H9 (cell line): Measurements from ENCODE around the gene HSPBP1. TPM values are rescaled to one million over a fixed set of nuclear protein-coding genes. Genes with fewer than 3 reads are reported as not detected.

Experiments used
- DNase-seq: peaks from one replicate; pipeline ENCODE4 v3.0.0-alpha.2; 2017
- H2AFZ ChIP-seq: one replicate; pipeline ENCODE4 v1.6.1; 2013; ENCODE audit warnings: mild to moderate bottlenecking, low read length, control low read depth, moderate library complexity
- H2AK5ac ChIP-seq: 2 replicates; pipeline ENCODE4 v1.6.1; 2013; ENCODE audit warnings: low read length, control low read depth, mixed read lengths; ENCODE audit not compliant: insufficient read length
- H2BK120ac ChIP-seq: one replicate; pipeline ENCODE4 v1.6.1; 2013; ENCODE audit warnings: low read depth, mild to moderate bottlenecking, low read length, control low read depth, inconsistent platforms; ENCODE audit not compliant: poor library complexity, severe bottlenecking
- H2BK12ac ChIP-seq: 2 replicates; pipeline ENCODE4 v1.6.1; 2013; ENCODE audit warnings: low read length, control low read depth, mixed read lengths, low read depth; ENCODE audit not compliant: insufficient read length
- H2BK15ac ChIP-seq: 2 replicates; pipeline ENCODE4 v1.6.1; 2013; ENCODE audit warnings: low read depth, low read length, control low read depth
- H2BK20ac ChIP-seq: one replicate; pipeline ENCODE4 v1.6.1; 2013; ENCODE audit warnings: low read depth, mild to moderate bottlenecking, low read length, control low read depth, inconsistent platforms; ENCODE audit not compliant: poor library complexity, severe bottlenecking
- H2BK5ac ChIP-seq: 2 replicates; pipeline ENCODE4 v1.6.1; 2013; ENCODE audit warnings: low read length, control low read depth, mixed read lengths; ENCODE audit not compliant: insufficient read length
- H3K14ac ChIP-seq: 2 replicates; pipeline ENCODE4 v1.6.1; 2013; ENCODE audit warnings: low read length, control low read depth; ENCODE audit not compliant: insufficient read depth
- H3K18ac ChIP-seq: 2 replicates; pipeline ENCODE4 v1.6.1; 2013; ENCODE audit warnings: low read depth, mild to moderate bottlenecking, mixed read lengths, low read length, control low read depth; ENCODE audit not compliant: insufficient read length
- H3K23ac ChIP-seq: 2 replicates; pipeline ENCODE4 v1.6.1; 2013; ENCODE audit warnings: low read length, control low read depth, mixed read lengths, low read depth; ENCODE audit not compliant: insufficient read length
- H3K23me2 ChIP-seq: 2 replicates; pipeline ENCODE4 v1.6.1; 2013; ENCODE audit warnings: low read depth, mild to moderate bottlenecking, mixed read lengths, low read length, control low read depth; ENCODE audit not compliant: insufficient read length, poor library complexity, severe bottlenecking
- H3K27ac ChIP-seq: 2 replicates; pipeline ENCODE4 v1.5.1; 2013; ENCODE audit warnings: low read length, control low read depth, mixed read lengths, low read depth; ENCODE audit not compliant: insufficient read length
- H3K27me3 ChIP-seq: 2 replicates; pipeline ENCODE4 v1.6.1; 2013; ENCODE audit warnings: low read length, control low read depth, inconsistent platforms; ENCODE audit not compliant: insufficient read depth
- H3K4ac ChIP-seq: 2 replicates; pipeline ENCODE4 v1.6.1; 2013; ENCODE audit warnings: low read depth, mild to moderate bottlenecking, control low read depth, inconsistent platforms, low read length, moderate library complexity
- H3K4me1 ChIP-seq: 2 replicates; pipeline ENCODE4 v1.6.1; 2013; ENCODE audit warnings: low read length, control low read depth, inconsistent platforms; ENCODE audit not compliant: insufficient read depth
- H3K4me2 ChIP-seq: 2 replicates; pipeline ENCODE4 v1.6.1; 2013; ENCODE audit warnings: low read length, control low read depth, mixed read lengths; ENCODE audit not compliant: insufficient read length, insufficient read depth
- H3K56ac ChIP-seq: 2 replicates; pipeline ENCODE4 v1.6.1; 2013; ENCODE audit warnings: low read depth, mild to moderate bottlenecking, mixed read lengths, low read length, control low read depth; ENCODE audit not compliant: insufficient read length
- H3K79me1 ChIP-seq: 2 replicates; pipeline ENCODE4 v1.6.1; 2013; ENCODE audit warnings: low read depth, mild to moderate bottlenecking, moderate library complexity, low read length, control low read depth, inconsistent platforms; ENCODE audit not compliant: insufficient read depth, poor library complexity, severe bottlenecking
- H3K79me2 ChIP-seq: 2 replicates; pipeline ENCODE4 v1.6.1; 2013; ENCODE audit warnings: low read length, control low read depth, inconsistent platforms; ENCODE audit not compliant: insufficient read depth
- H3K9ac ChIP-seq: 2 replicates; pipeline ENCODE4 v1.6.1; 2013; ENCODE audit warnings: low read length, control low read depth, mixed read lengths; ENCODE audit not compliant: insufficient read length; ENCODE audit errors: extremely low read depth
- H3K9me3 ChIP-seq: one replicate; pipeline ENCODE4 v1.6.1; 2013; ENCODE audit warnings: low read depth, low read length, inconsistent platforms; ENCODE audit not compliant: control insufficient read depth
- H3T11ph ChIP-seq: one replicate; pipeline ENCODE4 v1.6.1; 2013; ENCODE audit warnings: mild to moderate bottlenecking, low read length, control low read depth, inconsistent platforms
- H4K20me1 ChIP-seq: one replicate; pipeline ENCODE4 v1.6.1; 2013; ENCODE audit not compliant: control insufficient read depth, insufficient read length, insufficient read depth
- H4K5ac ChIP-seq: 2 replicates; pipeline ENCODE4 v1.6.1; 2013; ENCODE audit warnings: low read depth, mild to moderate bottlenecking, mixed read lengths, low read length, control low read depth; ENCODE audit not compliant: insufficient read length
- H4K8ac ChIP-seq: replicated peaks from 2 replicates; pipeline ENCODE4 v1.6.1; 2013; ENCODE audit warnings: low read length, control low read depth, mixed read lengths, low read depth; ENCODE audit not compliant: insufficient read length
- H4K91ac ChIP-seq: 2 replicates; pipeline ENCODE4 v1.6.1; 2013; ENCODE audit warnings: low read depth, mild to moderate bottlenecking, moderate library complexity, mixed read lengths, low read length, control low read depth; ENCODE audit not compliant: insufficient read length
- H3K27ac Mint-ChIP-seq, 3 experiments: 2 replicates in 2 of 3; 3 replicates in 1 of 3; pipeline ENCODE4 v1.8.0; 2020 to 2021; ENCODE audit warnings: mixed read lengths in 3 of 3, mild to moderate bottlenecking in 1 of 3, moderate library complexity in 1 of 3
- H3K27me3 Mint-ChIP-seq: 2 replicates; pipeline ENCODE4 v1.8.0; 2021; ENCODE audit warnings: low read depth, mild to moderate bottlenecking, moderate library complexity, mixed read lengths
- H3K36me3 Mint-ChIP-seq, 3 experiments: 2 replicates in 2 of 3; 3 replicates in 1 of 3; pipeline ENCODE4 v1.8.0; 2020 to 2021; ENCODE audit warnings: low read depth in 3 of 3, mixed read lengths in 3 of 3; ENCODE audit not compliant: insufficient read depth in 1 of 3
- H3K4me1 Mint-ChIP-seq, 2 experiments: 2 replicates each; pipeline ENCODE4 v1.8.0; 2020; ENCODE audit warnings: mixed read lengths in 2 of 2
- H3K4me3 Mint-ChIP-seq, 2 experiments: 2 replicates in 1 of 2; 3 replicates in 1 of 2; pipeline ENCODE4 v1.8.0; 2020 to 2021; ENCODE audit warnings: mild to moderate bottlenecking in 2 of 2, mixed read lengths in 2 of 2, moderate library complexity in 1 of 2
- H3K9me3 Mint-ChIP-seq, 2 experiments: 2 replicates in 1 of 2; 3 replicates in 1 of 2; pipeline ENCODE4 v1.8.0; 2020; ENCODE audit warnings: mild to moderate bottlenecking in 2 of 2, mixed read lengths in 2 of 2, moderate library complexity in 1 of 2
- WGBS: extraction: QIAGEN DNeasy Blood & Tissue Kit; methylation state at CpG from one replicate; pipeline ENCODE4 v1.1.7; 2013; ENCODE audit warnings: missing lambda C conversion rate, low lambda C conversion rate, mixed read lengths; ENCODE audit not compliant: insufficient read length; ENCODE audit errors: extremely low coverage; 5-methylcytosine and 5-hydroxymethylcytosine counted together
- total RNA-seq: library from RNA; stranded (reverse); gene quantifications from 2 replicates; pipeline ENCODE4 v1.2.1, GENCODE V29; 2021
- TF ChIP-seq, protein P1 (sequence below): fragments of 200-600 bp; sonication (generic); conservative IDR thresholded peaks from 3 replicates; pipeline ENCODE4 v1.8.0; 2021; ENCODE audit warnings: antibody characterized with exemption, mild to moderate bottlenecking

Gene HSPBP1
- total RNA-seq, 1 experiment from 2014 or later, result 47.4 TPM

DNA sequence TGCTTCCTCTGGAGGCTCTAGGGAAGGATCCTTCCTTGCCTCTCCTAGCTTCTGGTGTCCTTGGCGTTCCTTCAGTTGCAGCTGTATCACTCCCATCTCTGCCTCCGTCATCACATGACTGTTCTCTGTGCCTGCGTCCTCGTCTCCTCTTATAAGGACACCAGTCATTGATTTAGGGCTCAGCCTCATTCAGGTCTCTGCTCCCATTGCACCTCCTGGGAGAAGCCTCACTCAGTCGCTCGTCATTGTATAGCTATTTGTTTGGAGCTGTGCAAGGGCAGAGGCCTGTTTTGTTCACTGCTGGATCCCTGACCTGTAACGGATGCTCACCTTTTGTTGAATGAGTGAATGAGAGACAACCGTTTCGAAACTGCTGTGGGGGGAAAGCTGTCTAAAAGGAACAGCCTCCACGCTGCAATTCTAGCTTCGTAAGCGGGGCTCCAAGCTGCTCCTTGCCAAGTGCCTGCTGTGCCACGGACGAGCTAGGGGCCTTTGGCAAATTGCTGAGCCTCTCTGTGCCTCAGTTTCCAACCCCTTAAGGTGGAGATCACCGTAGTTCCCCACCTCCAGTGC, 21.1 kb upstream of the HSPBP1 start:
- Histone ChIP-seq H4K8ac (no peak overlapping the region), H2BK15ac (no peak overlapping the region), H3K4me2 (peak overlapping the region; percentile 25), H2BK120ac (no peak overlapping the region), H2AK5ac (no peak overlapping the region), H3T11ph (no peak overlapping the region), H2BK20ac (no peak overlapping the region), H3K14ac (no peak overlapping the region), H3K4ac (no peak overlapping the region), H3K27me3 (no peaks in the 10 kb centered on the region), H2BK5ac (no peak overlapping the region), H3K23ac (no peak overlapping the region), H3K79me2 (no peaks in the 10 kb centered on the region), H3K18ac (peak overlapping the region; percentile 19), H3K9me3 (no peaks in the 10 kb centered on the region), H3K27ac (no peak overlapping the region), H2AFZ (no peak overlapping the region), H3K79me1 (no peaks in the 10 kb centered on the region), H3K23me2 (no peaks in the 10 kb centered on the region), H2BK12ac (no peak overlapping the region), H4K5ac (no peak overlapping the region), H4K20me1 (no peaks in the 10 kb centered on the region), H3K56ac (no peak overlapping the region), H3K4me1 (peaks cover 3% of the 10 kb centered on the region; the same call in 1 of the 2 replicates), H4K91ac (no peak overlapping the region), H3K9ac (no peak overlapping the region)
- WGBS, result no CpG with 5 or more reads among the region's 15 CpGs
- H3K27ac Mint-ChIP-seq, result peak overlapping the region in 1 of 3 experiments; percentile 91; a peak in 2 of 7 replicates
- TF ChIP-seq, protein P1, sequence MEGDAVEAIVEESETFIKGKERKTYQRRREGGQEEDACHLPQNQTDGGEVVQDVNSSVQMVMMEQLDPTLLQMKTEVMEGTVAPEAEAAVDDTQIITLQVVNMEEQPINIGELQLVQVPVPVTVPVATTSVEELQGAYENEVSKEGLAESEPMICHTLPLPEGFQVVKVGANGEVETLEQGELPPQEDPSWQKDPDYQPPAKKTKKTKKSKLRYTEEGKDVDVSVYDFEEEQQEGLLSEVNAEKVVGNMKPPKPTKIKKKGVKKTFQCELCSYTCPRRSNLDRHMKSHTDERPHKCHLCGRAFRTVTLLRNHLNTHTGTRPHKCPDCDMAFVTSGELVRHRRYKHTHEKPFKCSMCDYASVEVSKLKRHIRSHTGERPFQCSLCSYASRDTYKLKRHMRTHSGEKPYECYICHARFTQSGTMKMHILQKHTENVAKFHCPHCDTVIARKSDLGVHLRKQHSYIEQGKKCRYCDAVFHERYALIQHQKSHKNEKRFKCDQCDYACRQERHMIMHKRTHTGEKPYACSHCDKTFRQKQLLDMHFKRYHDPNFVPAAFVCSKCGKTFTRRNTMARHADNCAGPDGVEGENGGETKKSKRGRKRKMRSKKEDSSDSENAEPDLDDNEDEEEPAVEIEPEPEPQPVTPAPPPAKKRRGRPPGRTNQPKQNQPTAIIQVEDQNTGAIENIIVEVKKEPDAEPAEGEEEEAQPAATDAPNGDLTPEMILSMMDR, result no peak
- no peaks in the 10 kb centered on the region; the same call in 1 of the 2 replicates for H3K27me3 Mint-ChIP-seq
- peaks cover 15 to 30% of the 10 kb centered on the region in 2 experiments for H3K4me1 Mint-ChIP-seq
- H3K9me3 Mint-ChIP-seq, result no peaks in the 10 kb centered on the region
- H3K4me3 Mint-ChIP-seq, result peak overlapping the region in 1 of 2 experiments; percentile 40; a peak in 1 of 5 replicates
- H3K36me3 Mint-ChIP-seq, result peaks cover 32 to 62% (median 59%) of the 10 kb centered on the region in 3 experiments; a peak in 6 of 7 replicates
- DNase-seq, result no peak
